Jurkat, Clone E6-1 (cell line): ENCODE results near the gene TNNT1.

ENCODE experiments used
- DNase-seq: peaks from one replicate; pipeline ENCODE4 v3.0.0-alpha.2; 2011; ENCODE audit warnings: low read depth, low spot score
- H3K4me3 ChIP-seq: 2 replicates; pipeline ENCODE4 v1.5.1; 2011; ENCODE audit warnings: mild to moderate bottlenecking, low read length, control low read depth, moderate library complexity

TNNT1 gene

GRCh38 chr19:55095260-55096060 lies 53.5 kb downstream of the TNNT1 start:
- H3K4me3 ChIP-seq: no peak overlapping the region
- DNase-seq: no peak

- H3K4me3 ChIP-seq: no peak overlapping the region
- DNase-seq: no peak
Observed at GRCh38 chr19:55094456-55095259, 54.3 kb downstream of the TNNT1 start.

- DNase-seq: no peak
- H3K4me3 ChIP-seq: no peak overlapping the region
Observed at GRCh38 chr19:55092423-55093318, 56.3 kb downstream of the TNNT1 start.

- no peak overlapping the region for H3K4me3 ChIP-seq
- no peak for DNase-seq
Observed at GRCh38 chr19:55091955-55092354, 57.1 kb downstream of the TNNT1 start.

GRCh38 chr19:55091126-55091910 lies 57.7 kb downstream of the TNNT1 start:
- DNase-seq: no peak

GRCh38 chr19:55090564-55090963 lies 58.4 kb downstream of the TNNT1 start:
- no peak for DNase-seq
- no peak overlapping the region for H3K4me3 ChIP-seq

More at GRCh38 chr19:55091126-55091910, 57.7 kb downstream of the TNNT1 start:
- no peak overlapping the region for H3K4me3 ChIP-seq

GRCh38 chr19:55089342-55089944 lies 59.6 kb downstream of the TNNT1 start:
- no peak for DNase-seq
- no peak overlapping the region for H3K4me3 ChIP-seq

- no peak overlapping the region for H3K4me3 ChIP-seq
- DNase-seq: peak; percentile 37
Observed at GRCh38 chr19:55088543-55089341, 60.3 kb downstream of the TNNT1 start.

- no peak for DNase-seq
- H3K4me3 ChIP-seq: no peak overlapping the region
Observed at GRCh38 chr19:55088021-55088451, 61.0 kb downstream of the TNNT1 start.

- H3K4me3 ChIP-seq: no peak overlapping the region
- no peak for DNase-seq
Observed at GRCh38 chr19:55087542-55087901, 61.5 kb downstream of the TNNT1 start.

GRCh38 chr19:55086730-55087541 lies 62.1 kb downstream of the TNNT1 start:
- no peak overlapping the region for H3K4me3 ChIP-seq

GRCh38 chr19:55085923-55086715 lies 62.9 kb downstream of the TNNT1 start:
- H3K4me3 ChIP-seq: no peak overlapping the region
- no peak for DNase-seq

More at GRCh38 chr19:55086730-55087541, 62.1 kb downstream of the TNNT1 start:
- DNase-seq: no peak

- DNase-seq: no peak
- no peak overlapping the region for H3K4me3 ChIP-seq
Observed at GRCh38 chr19:55084416-55084815, 64.6 kb downstream of the TNNT1 start.

GRCh38 chr19:55083004-55083850 lies 65.8 kb downstream of the TNNT1 start:
- DNase-seq: no peak
- H3K4me3 ChIP-seq: no peak overlapping the region
